Fibroblast of skin of right quadriceps (primary cell): ENCODE measurements around the gene IGSF6.
"Not testable (repeated sequence)": the region's sequence is repeated elsewhere in the genome, so short reads cannot be mapped to it uniquely, and the experiment has no call there.

ENCODE experiments used
- DNase-seq: peaks from one replicate; pipeline ENCODE4 v3.0.0-alpha.2; 2013

Gene IGSF6

DNA sequence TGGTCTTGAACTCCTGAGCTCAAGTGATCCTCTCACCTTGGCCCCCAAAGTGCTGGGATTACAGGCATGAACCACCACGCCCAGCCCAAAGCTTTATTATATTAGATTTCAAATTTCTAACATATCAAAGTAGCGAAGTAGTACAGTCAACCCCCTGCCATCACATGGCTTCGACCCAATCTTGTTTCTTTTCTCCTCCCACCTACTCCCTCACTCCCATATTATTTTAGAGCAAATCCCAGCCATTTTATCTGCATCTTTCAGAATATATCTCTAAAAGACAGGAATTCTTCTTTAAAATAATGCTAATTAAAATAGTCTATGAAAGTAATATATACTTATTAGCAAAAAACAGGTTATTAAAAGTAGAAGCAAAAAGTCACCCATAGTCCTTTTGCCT lies 893 bp downstream of the IGSF6 start:
- no peak for DNase-seq

- no peak for DNase-seq
These were observed 1.9 kb downstream of the IGSF6 start for GRCh38 chr16:21650521-21650920.

- DNase-seq: not testable (repeated sequence)
These were observed 2.5 kb downstream of the IGSF6 start for GRCh38 chr16:21649826-21650406.

- DNase-seq: no peak
These were observed 4.7 kb downstream of the IGSF6 start for GRCh38 chr16:21647562-21648164.

GRCh38 chr16:21646721-21647561 lies 5.5 kb downstream of the IGSF6 start:
- DNase-seq: no peak

DNA sequence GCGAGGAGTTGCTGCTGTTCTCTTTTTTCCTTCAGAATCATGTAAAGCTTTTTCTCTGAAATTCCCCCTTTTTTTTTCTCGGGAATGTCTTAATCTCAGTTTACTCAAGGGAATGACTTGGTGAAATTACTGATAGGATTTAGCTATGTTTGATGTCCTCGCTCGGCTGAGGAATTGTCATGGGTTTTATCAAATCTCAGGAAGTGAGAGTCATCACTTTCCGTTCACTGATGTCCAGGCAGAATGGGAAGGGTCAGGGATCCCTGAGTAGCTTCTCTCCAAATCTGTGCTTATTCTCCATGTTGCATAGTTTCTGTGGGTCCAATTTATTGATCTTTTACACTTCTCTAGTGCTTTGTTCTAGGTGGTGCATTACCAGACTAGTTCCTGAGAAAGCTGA lies 6.3 kb downstream of the IGSF6 start:
- DNase-seq: no peak

- no peak for DNase-seq
These were observed 7.1 kb downstream of the IGSF6 start for GRCh38 chr16:21645261-21645721.

- DNase-seq: no peak
These were observed 7.7 kb downstream of the IGSF6 start for GRCh38 chr16:21644674-21645073.

- no peak for DNase-seq
These were observed 8.6 kb downstream of the IGSF6 start for GRCh38 chr16:21643785-21644184.

GRCh38 chr16:21642861-21643260 lies 9.5 kb downstream of the IGSF6 start:
- DNase-seq: no peak

GRCh38 chr16:21641916-21642315 lies 10.5 kb downstream of the IGSF6 start:
- DNase-seq: no peak

GRCh38 chr16:21639493-21639892 lies 12.9 kb downstream of the IGSF6 start:
- DNase-seq: no peak

GRCh38 chr16:21638573-21638975 lies 13.8 kb downstream of the IGSF6 start:
- DNase-seq: peak; percentile 69

GRCh38 chr16:21637032-21637968 lies 15.1 kb downstream of the IGSF6 start:
- no peak for DNase-seq

DNA sequence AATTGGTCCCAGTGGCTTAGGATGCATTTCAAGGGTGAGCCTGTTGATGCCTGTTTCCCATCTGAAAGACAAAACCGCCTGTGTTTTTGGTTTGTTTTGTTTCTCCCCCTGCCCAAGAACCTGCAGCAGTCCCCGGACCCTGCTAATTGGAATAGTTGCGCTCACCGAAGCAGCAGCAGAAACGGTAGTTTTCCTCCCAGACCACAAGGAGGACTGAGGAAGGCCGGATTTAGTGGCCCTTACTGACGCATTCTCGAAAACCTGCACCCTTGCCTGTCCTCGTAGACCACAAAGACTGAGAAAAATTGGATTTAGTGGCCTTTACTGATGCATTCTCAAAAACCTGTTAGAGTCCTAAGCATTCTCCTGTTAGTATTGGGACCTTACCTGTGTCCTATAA lies 16.7 kb downstream of the IGSF6 start:
- DNase-seq: not testable (repeated sequence)

DNA sequence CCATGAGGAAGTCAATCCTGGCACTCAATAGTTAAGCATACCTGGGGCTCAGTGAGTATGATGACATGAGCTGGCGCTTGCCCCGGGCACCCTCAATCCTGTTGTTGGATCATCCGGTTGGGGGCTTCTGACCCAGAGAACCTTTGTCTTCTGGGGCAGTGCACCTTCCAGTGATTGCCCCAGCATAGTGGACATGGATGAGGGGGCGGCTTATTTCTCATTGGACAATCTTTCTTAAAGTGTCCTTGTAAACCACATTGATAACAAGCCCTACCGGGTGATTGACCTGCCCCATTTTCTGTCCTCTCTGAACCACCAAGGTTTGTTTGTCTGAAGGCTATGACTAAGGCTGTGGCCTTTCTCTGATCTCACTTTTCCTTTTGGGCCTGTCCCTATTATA lies 18.2 kb downstream of the IGSF6 start:
- DNase-seq: no peak

- not testable (repeated sequence) for DNase-seq
These were observed 20.3 kb downstream of the IGSF6 start for GRCh38 chr16:21631951-21632575.

DNA sequence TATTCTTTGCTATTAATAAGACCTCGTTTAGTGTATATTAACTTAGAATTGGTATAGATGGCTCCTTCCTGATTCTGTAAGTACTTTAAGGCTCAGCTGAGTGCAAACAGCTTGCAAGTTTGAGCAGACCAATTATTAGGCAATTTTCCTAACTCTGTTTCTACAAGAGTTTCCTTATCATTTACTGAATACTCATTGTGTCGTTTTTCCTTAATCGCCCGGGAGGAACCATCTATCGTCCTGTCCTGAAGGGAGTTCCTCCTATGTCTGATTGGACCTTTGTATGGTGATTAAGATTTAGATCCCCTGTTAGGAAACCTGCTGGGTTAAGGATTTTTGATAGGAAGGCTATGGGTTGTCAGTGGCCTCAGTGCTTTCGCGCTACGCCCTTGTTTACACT lies 21.0 kb downstream of the IGSF6 start:
- DNase-seq: not testable (repeated sequence)

GRCh38 chr16:21630866-21631265 lies 21.5 kb downstream of the IGSF6 start:
- not testable (repeated sequence) for DNase-seq

- DNase-seq: not testable (repeated sequence)
These were observed 22.5 kb downstream of the IGSF6 start for GRCh38 chr16:21629616-21630539.

GRCh38 chr16:21628772-21629171 lies 23.6 kb downstream of the IGSF6 start:
- DNase-seq: peak; percentile 62
